Stomach smooth muscle (tissue), 2 donors: ENCODE measurements around the gene ADRA2C.

Experiments used
- H3K27ac ChIP-seq: one replicate; pipeline ENCODE4 v1.7.0; 2013; ENCODE audit warnings: mild to moderate bottlenecking, low read length, inconsistent platforms
- H3K27me3 ChIP-seq, 2 donors: one replicate each; pipeline ENCODE4 v1.7.0; 2013; ENCODE audit warnings: low read length in 2 of 2; ENCODE audit not compliant: insufficient read depth in 2 of 2, control insufficient read depth in 1 of 2
- H3K36me3 ChIP-seq, 2 donors: one replicate each; pipeline ENCODE4 v1.7.0; 2013; ENCODE audit warnings: low read length in 2 of 2; ENCODE audit not compliant: control insufficient read depth in 2 of 2, insufficient read depth in 2 of 2
- H3K4me1 ChIP-seq: one replicate; pipeline ENCODE4 v1.7.0; 2013; ENCODE audit warnings: low read length; ENCODE audit not compliant: control insufficient read depth, insufficient read depth
- H3K4me3 ChIP-seq, 2 donors: one replicate each; pipeline ENCODE4 v1.7.0; 2013; ENCODE audit warnings: low read length in 2 of 2
- H3K9ac ChIP-seq, 2 donors: one replicate each; pipeline ENCODE4 v1.7.0; 2013; ENCODE audit warnings: low read length in 2 of 2, mild to moderate bottlenecking in 1 of 2
- H3K9me3 ChIP-seq, 2 donors: one replicate each; pipeline ENCODE4 v1.7.0; 2013; ENCODE audit warnings: low read length in 2 of 2; ENCODE audit not compliant: control insufficient read depth in 2 of 2
- donor health status: healthy.
- donor health status: Pancreatic carcinoma.

Gene ADRA2C

GRCh38 chr4:3788366-3788660 is 22.1 kb downstream of the ADRA2C start:
- no peak overlapping the region for H3K9ac ChIP-seq
- peaks cover 0 to 5% of the 10 kb centered on the region in 2 donors for H3K9me3 ChIP-seq
- H3K36me3 ChIP-seq = no peaks in the 10 kb centered on the region
- H3K4me1 ChIP-seq = no peaks in the 10 kb centered on the region
- no peak overlapping the region for H3K27ac ChIP-seq
- H3K27me3 ChIP-seq = peaks cover 13 to 23% of the 10 kb centered on the region in 2 donors
- no peak overlapping the region for H3K4me3 ChIP-seq

DNA sequence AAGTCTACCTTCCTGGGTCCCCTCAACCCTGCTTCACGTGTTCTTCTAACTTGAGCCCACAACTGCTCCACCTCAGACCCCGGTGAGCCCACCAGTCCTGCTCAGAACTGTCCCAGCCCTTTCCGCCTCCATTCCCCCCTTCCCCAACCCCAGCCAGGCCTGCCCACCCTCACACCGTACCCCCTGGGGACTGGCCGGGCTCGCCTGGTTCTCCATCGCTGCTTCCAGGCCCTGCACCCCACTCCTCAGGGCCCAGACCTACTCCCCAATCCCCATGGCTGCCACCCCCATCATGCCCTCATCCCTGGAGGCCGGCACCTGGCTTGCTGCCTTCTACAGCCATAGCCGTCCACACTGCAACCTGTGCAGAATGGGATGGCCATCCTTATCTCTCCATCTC is 23.4 kb downstream of the ADRA2C start:
- Histone ChIP-seq H3K9me3 (peaks cover 0 to 5% of the 10 kb centered on the region in 2 donors), H3K4me3 (no peak overlapping the region), H3K36me3 (no peaks in the 10 kb centered on the region), H3K4me1 (no peaks in the 10 kb centered on the region), H3K9ac (no peak overlapping the region), H3K27ac (no peak overlapping the region), H3K27me3 (peaks cover 13 to 20% of the 10 kb centered on the region in 2 donors)

GRCh38 chr4:3790006-3790561 is 23.9 kb downstream of the ADRA2C start:
- Histone ChIP-seq H3K27ac (no peak overlapping the region), H3K9ac (no peak overlapping the region), H3K4me3 (no peak overlapping the region), H3K27me3 (peaks cover 13 to 20% of the 10 kb centered on the region in 2 donors), H3K36me3 (no peaks in the 10 kb centered on the region), H3K9me3 (peaks cover 0 to 5% of the 10 kb centered on the region in 2 donors), H3K4me1 (no peaks in the 10 kb centered on the region)

DNA sequence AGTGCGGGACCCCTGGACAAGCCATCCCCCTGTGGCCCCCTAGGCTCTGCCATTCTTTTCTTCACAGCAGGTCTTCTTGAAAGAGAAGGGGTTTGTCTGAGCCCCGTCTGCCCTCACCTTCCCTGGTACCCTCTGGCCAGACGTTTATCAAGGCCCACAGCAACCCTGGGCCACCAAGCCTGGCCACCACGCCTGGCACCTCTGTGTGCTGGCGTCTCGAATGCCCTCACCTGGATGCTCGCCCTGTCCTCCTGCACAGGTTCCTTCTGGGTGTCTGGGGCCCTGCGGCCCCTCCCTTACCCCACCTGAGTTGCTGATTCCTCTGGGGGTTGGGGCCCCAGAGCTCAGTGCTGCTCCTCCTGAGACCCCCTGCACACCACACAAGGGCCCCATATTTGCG is 25.1 kb downstream of the ADRA2C start:
- Histone ChIP-seq H3K4me3 (no peak overlapping the region), H3K9me3 (peaks cover 3 to 11% of the 10 kb centered on the region in 2 donors), H3K27me3 (peaks cover 13 to 20% of the 10 kb centered on the region in 2 donors), H3K27ac (no peak overlapping the region), H3K9ac (no peak overlapping the region), H3K4me1 (no peaks in the 10 kb centered on the region), H3K36me3 (no peaks in the 10 kb centered on the region)

- Histone ChIP-seq H3K9ac (no peak overlapping the region), H3K27me3 (peaks cover 13 to 20% of the 10 kb centered on the region in 2 donors), H3K9me3 (peaks cover 5 to 18% of the 10 kb centered on the region in 2 donors), H3K4me3 (no peak overlapping the region), H3K4me1 (no peaks in the 10 kb centered on the region), H3K27ac (no peak overlapping the region), H3K36me3 (no peaks in the 10 kb centered on the region)
Observed at GRCh38 chr4:3791910-3792542, 25.8 kb downstream of the ADRA2C start.

GRCh38 chr4:3792813-3793212 is 26.6 kb downstream of the ADRA2C start:
- Histone ChIP-seq H3K27me3 (peaks cover 13 to 20% of the 10 kb centered on the region in 2 donors), H3K9me3 (peaks cover 5 to 19% of the 10 kb centered on the region in 2 donors), H3K9ac (no peak overlapping the region), H3K4me3 (no peak overlapping the region), H3K27ac (no peak overlapping the region), H3K4me1 (no peaks in the 10 kb centered on the region), H3K36me3 (no peaks in the 10 kb centered on the region)

GRCh38 chr4:3793545-3793944 is 27.4 kb downstream of the ADRA2C start:
- Histone ChIP-seq H3K36me3 (no peaks in the 10 kb centered on the region), H3K27me3 (peaks cover 13 to 20% of the 10 kb centered on the region in 2 donors), H3K27ac (no peak overlapping the region), H3K4me1 (no peaks in the 10 kb centered on the region), H3K9ac (no peak overlapping the region), H3K9me3 (peaks cover 5 to 19% of the 10 kb centered on the region in 2 donors), H3K4me3 (no peak overlapping the region)

- H3K9ac ChIP-seq = no peak overlapping the region
- no peaks in the 10 kb centered on the region for H3K4me1 ChIP-seq
- H3K27me3 ChIP-seq = peaks cover 4 to 20% of the 10 kb centered on the region in 2 donors
- H3K9me3 ChIP-seq = peaks cover 5 to 19% of the 10 kb centered on the region in 2 donors
- no peaks in the 10 kb centered on the region for H3K36me3 ChIP-seq
- H3K27ac ChIP-seq = no peak overlapping the region
- no peak overlapping the region for H3K4me3 ChIP-seq
Observed at GRCh38 chr4:3796960-3797359, 30.8 kb downstream of the ADRA2C start.

DNA sequence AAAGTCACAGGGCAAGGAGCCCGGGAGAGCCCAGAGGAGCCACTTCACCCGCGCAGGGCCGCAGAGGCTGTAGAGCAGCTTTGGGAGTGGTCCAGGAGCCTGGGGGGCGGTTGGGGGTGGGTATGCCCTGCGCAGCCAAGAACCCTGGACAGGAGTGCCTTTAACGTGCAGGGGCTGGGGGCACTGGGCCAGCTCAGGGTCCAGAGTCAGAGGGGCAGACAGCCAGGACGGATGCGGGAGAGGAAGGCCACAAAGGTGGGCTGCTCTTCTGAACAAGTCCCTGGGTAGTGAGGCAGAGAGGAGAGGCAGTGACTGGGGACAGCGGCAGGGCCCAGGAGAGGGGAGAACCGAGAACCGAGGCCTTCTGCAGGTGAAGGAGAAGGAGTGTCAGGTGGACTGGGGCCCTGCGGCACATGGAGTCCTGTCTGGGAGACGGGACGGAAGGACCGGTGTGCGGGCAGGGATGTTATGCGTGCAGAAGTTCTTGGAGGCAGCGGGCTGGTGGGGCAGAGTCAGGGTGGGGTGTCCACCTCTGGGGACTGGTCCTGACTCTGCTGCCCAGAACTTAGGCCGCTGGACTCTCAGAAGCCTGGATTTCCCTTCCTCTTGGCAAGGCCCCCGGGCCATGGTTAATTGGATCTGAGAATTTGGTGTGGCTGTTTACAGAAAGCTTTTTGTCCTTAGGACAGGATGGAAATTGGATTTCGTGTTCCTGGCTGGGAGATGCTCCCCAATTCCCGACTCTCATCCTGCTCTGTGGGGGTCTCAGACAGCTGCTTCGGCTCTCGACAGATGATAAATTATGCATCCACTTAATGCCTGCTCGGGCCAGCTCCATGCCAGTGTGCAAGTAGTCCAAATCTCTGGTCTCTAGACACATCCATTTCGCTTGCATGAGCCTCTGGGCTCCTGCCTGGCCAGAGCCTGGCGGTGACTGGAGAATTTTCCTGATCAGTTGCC is 31.9 kb downstream of the ADRA2C start:
- Histone ChIP-seq H3K9me3 (peaks cover 5 to 13% of the 10 kb centered on the region in 2 donors), H3K4me3 (no peak overlapping the region), H3K36me3 (no peaks in the 10 kb centered on the region), H3K9ac (no peak overlapping the region), H3K4me1 (no peaks in the 10 kb centered on the region), H3K27me3 (peaks cover 0 to 16% of the 10 kb centered on the region in 2 donors), H3K27ac (no peak overlapping the region)

- H3K4me3 ChIP-seq = no peak overlapping the region
- peaks cover 0 to 11% of the 10 kb centered on the region in 2 donors for H3K27me3 ChIP-seq
- H3K27ac ChIP-seq = no peak overlapping the region
- peaks cover 5 to 13% of the 10 kb centered on the region in 2 donors for H3K9me3 ChIP-seq
- no peak overlapping the region for H3K9ac ChIP-seq
- no peaks in the 10 kb centered on the region for H3K4me1 ChIP-seq
- H3K36me3 ChIP-seq = no peaks in the 10 kb centered on the region
Observed at GRCh38 chr4:3799496-3799895, 33.3 kb downstream of the ADRA2C start.
